HEK293T (cell line): Measurements from ENCODE around the gene LRP2.

Source experiments
- CTCF ChIA-PET: fragments of 350-600 bp; formaldehyde crosslinking; extraction: SDS; loops from one replicate; lab custom pipeline; 2021; ENCODE audit warnings: antibody characterized with exemption, inconsistent platforms; lab: Yijun Ruan, JAX
- POLR2A ChIA-PET: fragments of 350-600 bp; formaldehyde crosslinking; extraction: SDS; loops from one replicate; lab custom pipeline; 2020; ENCODE audit warnings: antibody characterized with exemption, inconsistent platforms; lab: Yijun Ruan, JAX
- DNase-seq: peaks from one replicate; pipeline ENCODE4 v3.0.0; 2012; ENCODE audit warnings: mixed read lengths; ENCODE audit errors: extremely low spot score
- ARNT ChIP-seq: fragments of 450-650 bp; IDR thresholded peaks from 2 replicates; pipeline ENCODE4 v1.6.1; 2017; ENCODE audit warnings: mild to moderate bottlenecking
- BHLHE40 ChIP-seq: fragments of 450-650 bp; IDR thresholded peaks from 2 replicates; pipeline ENCODE4 v1.6.1; 2016; ENCODE audit warnings: mild to moderate bottlenecking, moderate library complexity, borderline replicate concordance
- CTBP1 ChIP-seq: fragments of 450-650 bp; IDR thresholded peaks from 2 replicates; pipeline ENCODE4 v1.6.1; 2016; ENCODE audit warnings: borderline replicate concordance
- ELF4 ChIP-seq: fragments of 450-650 bp; IDR thresholded peaks from 2 replicates; pipeline ENCODE4 v1.6.1; 2017; ENCODE audit warnings: antibody characterized with exemption
- FOXA1 ChIP-seq: fragments of 450-650 bp; IDR thresholded peaks from 2 replicates; pipeline ENCODE4 v1.6.1; 2016; ENCODE audit warnings: mild to moderate bottlenecking
- FOXK2 ChIP-seq: fragments of 450-650 bp; IDR thresholded peaks from 2 replicates; pipeline ENCODE4 v1.6.1; 2016; ENCODE audit warnings: mild to moderate bottlenecking
- FOXM1 ChIP-seq: fragments of 450-650 bp; IDR thresholded peaks from 2 replicates; pipeline ENCODE4 v1.6.1; 2017; ENCODE audit warnings: mild to moderate bottlenecking, borderline replicate concordance
- HDGF ChIP-seq: fragments of 450-650 bp; IDR thresholded peaks from 2 replicates; pipeline ENCODE4 v1.6.1; 2017; ENCODE audit warnings: antibody characterized with exemption, borderline replicate concordance
- L3MBTL2 ChIP-seq: fragments of 450-650 bp; conservative IDR thresholded peaks from 2 replicates; pipeline ENCODE4 v1.6.1; 2016; ENCODE audit warnings: mild to moderate bottlenecking
- LEF1 ChIP-seq: fragments of 450-650 bp; IDR thresholded peaks from 2 replicates; pipeline ENCODE4 v1.6.1; 2017; ENCODE audit warnings: mild to moderate bottlenecking, borderline replicate concordance
- NFRKB ChIP-seq: fragments of 450-650 bp; IDR thresholded peaks from 2 replicates; pipeline ENCODE4 v1.6.1; 2016; ENCODE audit warnings: mild to moderate bottlenecking, moderate library complexity
- PKNOX1 ChIP-seq: fragments of 450-650 bp; IDR thresholded peaks from 2 replicates; pipeline ENCODE4 v1.6.1; 2016
- SP1 ChIP-seq: fragments of 450-650 bp; IDR thresholded peaks from 2 replicates; pipeline ENCODE4 v1.6.1; 2017
- SUZ12 ChIP-seq: fragments of 450-650 bp; IDR thresholded peaks from 2 replicates; pipeline ENCODE4 v1.6.1; 2016; ENCODE audit warnings: mild to moderate bottlenecking
- TARDBP ChIP-seq: fragments of 450-650 bp; IDR thresholded peaks from 2 replicates; pipeline ENCODE4 v1.6.1; 2016
- ZNF384 ChIP-seq: fragments of 450-650 bp; IDR thresholded peaks from 2 replicates; pipeline ENCODE4 v1.6.1; 2016

Gene LRP2

GRCh38 chr2:169290433-169290832 lies 71.9 kb downstream of the LRP2 start:
- ChIA-PET CTCF (no interaction called here), POLR2A (no interaction called here)
- no peak for DNase-seq
- TF ChIP-seq HDGF (no peak), NFRKB (no peak), FOXK2 (no peak), BHLHE40 (no peak), SUZ12 (no peak), CTBP1 (no peak), TARDBP (no peak), PKNOX1 (no peak), LEF1 (no peak), FOXM1 (no peak), SP1 (no peak), FOXA1 (no peak), ZNF384 (no peak)

- TF ChIP-seq SUZ12 (no peak), BHLHE40 (no peak), NFRKB (no peak), FOXM1 (no peak), HDGF (no peak), PKNOX1 (no peak), TARDBP (no peak), SP1 (no peak), L3MBTL2 (no peak), LEF1 (no peak), CTBP1 (no peak), FOXK2 (no peak), ELF4 (no peak)
- POLR2A ChIA-PET = no interaction called here
- DNase-seq = no peak
- CTCF ChIA-PET = no interaction called here
Measured at GRCh38 chr2:169287666-169288065, 74.7 kb downstream of the LRP2 start.

GRCh38 chr2:169286624-169287231 lies 75.6 kb downstream of the LRP2 start:
- TF ChIP-seq ELF4 (no peak), TARDBP (no peak), BHLHE40 (no peak), HDGF (no peak), FOXM1 (no peak), SUZ12 (no peak), SP1 (no peak), PKNOX1 (no peak), ZNF384 (no peak), FOXK2 (no peak), FOXA1 (no peak), CTBP1 (no peak), LEF1 (no peak), NFRKB (no peak), ARNT (no peak)
- ChIA-PET POLR2A (no interaction called here), CTCF (no interaction called here)
- no peak for DNase-seq

GRCh38 chr2:169285531-169286235 lies 76.7 kb downstream of the LRP2 start:
- CTCF ChIA-PET = interaction anchor here (0.6 kb wide), 1 partner anchor 8 kb away, joined by 3 read pairs; no protein-coding TSS in a partner anchor
- TF ChIP-seq PKNOX1 = peak; percentile 75
- no peak for TF ChIP-seq LEF1
- DNase-seq = no peak
- POLR2A ChIA-PET = no interaction called here

GRCh38 chr2:169280502-169280901 lies 81.8 kb downstream of the LRP2 start:
- TF ChIP-seq L3MBTL2 (no peak), BHLHE40 (no peak), FOXM1 (no peak), LEF1 (no peak), FOXA1 (no peak), SP1 (no peak), ELF4 (no peak), PKNOX1 (no peak), NFRKB (no peak), HDGF (no peak), ZNF384 (no peak), TARDBP (no peak), ARNT (no peak), FOXK2 (no peak), SUZ12 (no peak), CTBP1 (no peak)
- POLR2A ChIA-PET = no interaction called here
- CTCF ChIA-PET = no interaction called here
- DNase-seq = no peak
